ENCODE data around the gene COL15A1.

GRCh38 chr9:98993570-98993945, 49.9 kb downstream of the COL15A1 start:
- TF ChIP-seq, protein P1, sequence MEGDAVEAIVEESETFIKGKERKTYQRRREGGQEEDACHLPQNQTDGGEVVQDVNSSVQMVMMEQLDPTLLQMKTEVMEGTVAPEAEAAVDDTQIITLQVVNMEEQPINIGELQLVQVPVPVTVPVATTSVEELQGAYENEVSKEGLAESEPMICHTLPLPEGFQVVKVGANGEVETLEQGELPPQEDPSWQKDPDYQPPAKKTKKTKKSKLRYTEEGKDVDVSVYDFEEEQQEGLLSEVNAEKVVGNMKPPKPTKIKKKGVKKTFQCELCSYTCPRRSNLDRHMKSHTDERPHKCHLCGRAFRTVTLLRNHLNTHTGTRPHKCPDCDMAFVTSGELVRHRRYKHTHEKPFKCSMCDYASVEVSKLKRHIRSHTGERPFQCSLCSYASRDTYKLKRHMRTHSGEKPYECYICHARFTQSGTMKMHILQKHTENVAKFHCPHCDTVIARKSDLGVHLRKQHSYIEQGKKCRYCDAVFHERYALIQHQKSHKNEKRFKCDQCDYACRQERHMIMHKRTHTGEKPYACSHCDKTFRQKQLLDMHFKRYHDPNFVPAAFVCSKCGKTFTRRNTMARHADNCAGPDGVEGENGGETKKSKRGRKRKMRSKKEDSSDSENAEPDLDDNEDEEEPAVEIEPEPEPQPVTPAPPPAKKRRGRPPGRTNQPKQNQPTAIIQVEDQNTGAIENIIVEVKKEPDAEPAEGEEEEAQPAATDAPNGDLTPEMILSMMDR (conservative IDR thresholded peaks at IDR 0.05 in 1 of 2, IDR thresholded peaks at IDR 0.05 in 1 of 2; ENCODE audit: extremely low read depth in 1 of 2, insufficient read depth in 1 of 2, low read depth in 1 of 2, low read length in 2 of 2): no peak
- TF ChIP-seq EZH2 (IDR thresholded peaks at IDR 0.05; ENCODE audit: borderline replicate concordance, low read length): no peak
